Activated T-helper 17 cell treated with anti-CD3 and anti-CD28 coated beads, Interleukin-2, amount 50 U/mL, for 72 hours (primary cell): Measurements from ENCODE around the gene SPATA13. TPM values are rescaled to one million over a fixed set of nuclear protein-coding genes. Genes with fewer than 3 reads are reported as not detected.
"Not testable (repeated sequence)": the region's sequence is repeated elsewhere in the genome, so short reads cannot be mapped to it uniquely, and the experiment has no call there.

Experiments used
- ATAC-seq: fragments of 150-1000 bp; cut with Tn5 transposase; replicated peaks from 2 replicates; pipeline ENCODE4 v1.10.0; 2021; ENCODE audit warnings: mild to moderate bottlenecking, moderate library complexity
- H3K27ac Mint-ChIP-seq: one replicate; pipeline ENCODE4 v1.8.0; 2022; ENCODE audit warnings: mixed read lengths
- H3K27me3 Mint-ChIP-seq: one replicate; pipeline ENCODE4 v1.8.0; 2022; ENCODE audit warnings: mixed read lengths
- H3K36me3 Mint-ChIP-seq: one replicate; pipeline ENCODE4 v1.8.0; 2022; ENCODE audit warnings: low read depth, mild to moderate bottlenecking, mixed read lengths
- H3K4me1 Mint-ChIP-seq: one replicate; pipeline ENCODE4 v1.8.0; 2022; ENCODE audit warnings: mixed read lengths
- H3K4me3 Mint-ChIP-seq: one replicate; pipeline ENCODE4 v1.8.0; 2022; ENCODE audit warnings: mild to moderate bottlenecking, mixed read lengths
- H3K9me3 Mint-ChIP-seq: one replicate; pipeline ENCODE4 v1.8.0; 2022; ENCODE audit warnings: mixed read lengths
- total RNA-seq, 2 donors: library from RNA; stranded (reverse); gene quantifications; one replicate each; pipeline ENCODE4 v1.2.3, GENCODE V29; 2022

SPATA13 gene
- total RNA-seq: 10 to 100 TPM; 43.1 to 56.5 TPM

DNA sequence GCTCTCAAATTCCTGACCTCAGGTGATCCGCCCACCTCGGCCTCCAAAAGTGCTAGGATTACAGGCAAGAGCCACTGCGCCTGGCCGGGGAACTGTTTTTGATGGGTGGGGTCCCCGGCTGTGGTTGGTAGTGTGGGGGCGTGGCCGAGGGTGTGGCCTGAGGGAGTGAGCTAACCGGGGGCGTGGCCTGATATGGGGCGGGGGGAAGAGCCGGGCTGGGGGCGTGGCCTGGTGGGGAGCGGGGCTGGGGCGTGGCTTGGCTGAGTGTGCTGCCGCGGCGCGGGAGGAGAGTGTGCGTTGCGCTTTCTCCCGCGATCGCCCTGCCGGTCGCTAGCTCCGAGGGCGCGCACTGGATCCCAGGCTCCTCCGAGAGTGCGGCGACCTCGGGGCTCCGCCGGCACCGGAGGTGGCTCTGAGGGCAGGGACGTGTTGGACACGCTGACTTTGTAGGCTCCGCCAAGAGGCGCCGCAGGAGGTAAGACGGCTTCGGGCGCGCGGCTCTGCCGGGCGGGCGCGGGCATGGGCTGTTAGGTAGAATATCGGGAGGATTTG lies at the start of gene SPATA13:
Gene SPATA13 (plus strand): TSS at position 263 of the 552 bp plus-strand sequence. CDS start 62,210 bp downstream, outside the sequence.
- no peaks in the 10 kb centered on the region for H3K9me3 Mint-ChIP-seq
- peaks cover 10% of the 10 kb centered on the region for H3K27me3 Mint-ChIP-seq
- peak; percentile 93 for ATAC-seq
- H3K4me3 Mint-ChIP-seq: peak within 1 kb of the TSS; percentile 78
- no peak within 1 kb of the TSS for H3K27ac Mint-ChIP-seq
- no peaks in the 10 kb centered on the region for H3K4me1 Mint-ChIP-seq
- no peaks in the 10 kb centered on the region for H3K36me3 Mint-ChIP-seq

DNA sequence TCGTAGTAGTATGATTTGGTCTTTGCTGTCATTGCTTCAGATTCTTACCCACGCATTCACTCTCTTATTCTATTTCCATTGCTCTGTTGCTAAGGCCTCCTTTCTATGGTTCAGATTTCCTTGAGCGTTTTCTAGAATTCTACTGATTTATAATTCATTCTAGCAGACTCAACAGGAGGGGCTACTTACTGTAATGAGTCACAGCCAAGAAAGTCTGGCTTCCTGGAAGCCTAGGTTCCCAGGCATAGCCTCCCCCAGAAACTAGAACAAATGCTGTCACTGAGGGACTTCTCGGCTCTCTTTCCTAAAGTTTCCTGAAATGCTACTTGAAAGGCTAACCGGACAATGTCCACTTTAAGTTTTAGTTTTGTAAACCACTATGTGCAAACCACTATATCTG lies 47.7 kb upstream of the SPATA13 start:
- no peaks in the 10 kb centered on the region for H3K4me1 Mint-ChIP-seq
- no peak for ATAC-seq
- no peak overlapping the region for H3K27ac Mint-ChIP-seq
- H3K9me3 Mint-ChIP-seq: no peaks in the 10 kb centered on the region
- no peaks in the 10 kb centered on the region for H3K36me3 Mint-ChIP-seq
- no peak overlapping the region for H3K4me3 Mint-ChIP-seq
- peaks cover 27% of the 10 kb centered on the region for H3K27me3 Mint-ChIP-seq

DNA sequence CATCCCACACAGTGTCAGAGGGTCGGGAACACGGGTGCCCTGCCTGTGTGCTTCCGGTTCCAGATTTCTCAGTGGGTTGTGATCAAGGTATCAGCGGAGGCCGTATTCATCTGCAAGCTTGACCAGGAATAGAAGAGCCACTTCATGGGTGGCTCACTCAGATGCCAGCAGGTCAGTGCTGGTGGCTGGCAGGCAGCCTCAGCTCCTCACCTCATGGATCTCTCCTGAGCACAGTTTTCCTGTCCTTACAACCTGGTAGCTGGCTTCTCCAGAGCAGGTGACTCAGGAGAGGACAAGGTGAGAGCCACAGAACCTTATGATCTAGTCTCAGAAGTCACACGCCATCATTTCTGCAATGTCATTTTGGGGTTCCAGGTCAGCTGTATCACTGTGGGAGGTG lies 44.8 kb upstream of the SPATA13 start:
- Mint-ChIP-seq H3K27me3 (peaks cover 29% of the 10 kb centered on the region), H3K9me3 (no peaks in the 10 kb centered on the region)

DNA sequence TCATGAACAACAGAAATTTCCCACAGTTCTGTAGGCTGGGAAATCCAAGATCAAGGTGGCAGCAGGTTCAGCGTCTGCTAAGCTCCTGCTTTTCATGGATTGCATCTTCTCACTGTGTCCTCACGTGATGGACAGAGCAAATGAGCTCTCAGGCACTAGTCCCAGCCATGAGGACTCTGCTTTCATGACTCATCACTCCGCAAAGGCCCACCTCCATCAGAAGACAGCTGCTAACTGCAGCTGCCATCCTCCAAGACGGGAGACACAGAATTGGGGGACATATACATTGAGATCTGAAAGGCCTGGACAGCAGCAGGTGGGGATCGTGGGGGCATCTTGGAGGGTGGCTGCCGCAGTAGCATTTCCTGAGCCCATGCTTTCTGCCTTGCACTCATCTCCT lies 44.4 kb upstream of the SPATA13 start:
- ATAC-seq: no peak
- no peaks in the 10 kb centered on the region for H3K9me3 Mint-ChIP-seq
- H3K4me1 Mint-ChIP-seq: no peaks in the 10 kb centered on the region
- H3K4me3 Mint-ChIP-seq: no peak overlapping the region
- no peaks in the 10 kb centered on the region for H3K36me3 Mint-ChIP-seq
- peaks cover 33% of the 10 kb centered on the region for H3K27me3 Mint-ChIP-seq
- no peak overlapping the region for H3K27ac Mint-ChIP-seq

More for the DNA sequence above, 44.8 kb upstream of the SPATA13 start:
- no peaks in the 10 kb centered on the region for H3K4me1 Mint-ChIP-seq
- no peaks in the 10 kb centered on the region for H3K36me3 Mint-ChIP-seq
- H3K27ac Mint-ChIP-seq: no peak overlapping the region
- ATAC-seq: no peak
- no peak overlapping the region for H3K4me3 Mint-ChIP-seq

DNA sequence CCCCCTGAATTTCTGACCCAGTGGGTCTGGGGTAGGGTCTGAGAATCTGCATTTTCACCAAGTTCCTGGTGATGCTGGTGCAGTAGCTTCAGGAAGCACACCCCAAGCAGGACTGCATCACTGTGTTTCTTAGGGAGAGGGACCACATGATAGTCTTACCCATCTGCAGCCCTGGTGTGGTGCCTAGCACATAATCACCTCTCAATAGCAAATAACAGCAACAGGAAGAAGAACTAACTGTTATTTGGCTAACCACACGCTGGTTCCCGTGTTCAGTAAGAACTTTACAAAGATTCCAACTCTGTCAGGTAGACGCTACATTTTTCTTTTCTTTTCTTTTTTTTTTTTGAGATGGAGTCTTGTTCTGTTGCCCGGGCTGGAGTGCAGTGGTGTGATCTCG lies 41.9 kb upstream of the SPATA13 start:
- no peaks in the 10 kb centered on the region for H3K36me3 Mint-ChIP-seq
- no peak for ATAC-seq
- peaks cover 11% of the 10 kb centered on the region for H3K4me1 Mint-ChIP-seq

DNA sequence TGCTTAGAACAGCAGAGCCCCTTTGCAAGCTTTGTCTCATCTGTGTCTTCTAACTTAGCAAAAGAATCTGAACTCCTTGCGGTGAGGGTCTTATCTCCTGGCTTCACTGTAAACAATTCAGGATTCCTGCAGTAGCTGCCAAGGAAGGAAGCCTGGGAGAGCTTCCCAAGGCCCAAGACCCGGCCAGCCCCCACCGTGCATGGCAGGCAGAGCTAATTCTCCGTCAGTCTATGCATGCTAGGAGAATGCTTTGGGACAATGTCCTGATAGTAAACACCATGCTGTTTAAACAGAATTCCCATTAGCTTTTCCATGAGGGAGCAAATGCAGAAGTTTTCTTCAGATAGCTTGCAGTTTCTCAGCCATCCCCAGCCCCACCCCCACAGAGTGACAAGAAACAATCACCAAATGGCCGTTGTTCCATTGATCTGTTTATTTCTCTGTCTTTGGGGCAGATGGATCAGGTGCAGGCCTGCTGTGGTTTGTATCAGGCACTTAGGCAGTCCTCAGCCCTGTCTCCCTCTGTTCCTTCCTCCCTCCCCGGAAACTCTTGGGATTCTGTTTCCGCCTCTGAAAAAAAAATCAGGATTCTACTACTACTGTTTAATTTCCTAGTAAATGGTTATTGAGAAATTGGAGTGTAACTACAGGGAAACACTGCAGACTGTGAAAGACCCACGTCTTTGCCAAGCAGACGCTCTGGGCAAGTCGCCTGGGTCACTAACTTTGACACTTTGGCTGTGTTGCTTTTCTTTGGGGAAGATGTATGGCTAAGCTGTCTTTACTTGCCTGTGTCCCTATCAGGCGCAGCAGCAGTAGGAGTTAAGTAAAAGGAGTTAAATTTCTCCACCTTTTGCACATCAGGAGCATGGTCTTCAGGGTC lies 40.7 kb upstream of the SPATA13 start:
- Mint-ChIP-seq H3K4me3 (no peak overlapping the region), H3K9me3 (no peaks in the 10 kb centered on the region), H3K27me3 (peaks cover 38% of the 10 kb centered on the region), H3K4me1 (peaks cover 11% of the 10 kb centered on the region), H3K36me3 (no peaks in the 10 kb centered on the region), H3K27ac (no peak overlapping the region)
- no peak for ATAC-seq

More for the DNA sequence above, 41.9 kb upstream of the SPATA13 start:
- no peak overlapping the region for H3K4me3 Mint-ChIP-seq
- H3K9me3 Mint-ChIP-seq: no peaks in the 10 kb centered on the region
- peaks cover 38% of the 10 kb centered on the region for H3K27me3 Mint-ChIP-seq
- no peak overlapping the region for H3K27ac Mint-ChIP-seq

DNA sequence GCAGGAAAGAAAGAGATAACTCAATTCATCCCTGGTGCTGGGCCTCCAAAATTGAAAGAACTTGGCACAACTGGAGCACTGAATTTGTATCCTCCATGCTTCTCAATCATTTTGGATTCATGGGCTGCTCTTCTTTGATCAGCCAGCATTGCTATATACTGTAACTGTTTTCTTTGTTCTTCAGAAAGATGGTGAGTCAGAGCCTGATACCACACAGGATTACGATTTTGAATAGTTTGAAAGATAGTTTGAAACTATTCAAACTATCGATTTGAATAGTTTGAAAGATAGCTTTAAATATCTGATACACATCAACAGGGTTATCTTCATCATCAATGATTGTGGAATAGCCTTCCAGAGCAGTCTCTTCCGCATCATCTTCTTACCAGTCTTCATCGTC lies 38.5 kb upstream of the SPATA13 start:
- peak overlapping the region; percentile 0 for H3K27ac Mint-ChIP-seq
- peaks cover 50% of the 10 kb centered on the region for H3K27me3 Mint-ChIP-seq
- peak; percentile 95 for ATAC-seq
- H3K36me3 Mint-ChIP-seq, H3K9me3 Mint-ChIP-seq: not testable (repeated sequence)
- H3K4me1 Mint-ChIP-seq: peaks cover 11% of the 10 kb centered on the region
- peak overlapping the region; percentile 2 for H3K4me3 Mint-ChIP-seq

DNA sequence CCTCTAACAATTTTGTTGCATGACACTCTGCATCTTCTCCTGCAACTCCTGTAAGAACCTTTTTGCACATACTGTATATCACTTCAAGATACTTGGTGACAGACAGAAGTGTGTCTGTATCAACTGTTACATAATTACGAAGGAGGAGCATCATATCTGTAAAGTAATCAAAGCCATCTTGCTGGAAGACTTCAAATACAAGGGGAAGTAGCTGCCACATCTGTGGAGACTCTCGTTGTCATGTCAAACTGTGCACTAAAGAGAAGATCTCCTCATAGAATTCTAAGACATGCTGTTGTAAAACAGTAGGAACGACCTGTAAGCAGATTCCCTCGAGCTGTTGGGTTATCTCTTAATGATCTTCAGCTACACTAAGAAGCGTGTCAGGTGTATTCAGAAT lies 38.0 kb upstream of the SPATA13 start:
- Mint-ChIP-seq H3K4me1 (peaks cover 11% of the 10 kb centered on the region), H3K27ac (no peak overlapping the region), H3K27me3 (peaks cover 47% of the 10 kb centered on the region), H3K36me3 (no peaks in the 10 kb centered on the region), H3K4me3 (peak overlapping the region; percentile 2), H3K9me3 (no peaks in the 10 kb centered on the region)
- ATAC-seq: no peak

DNA sequence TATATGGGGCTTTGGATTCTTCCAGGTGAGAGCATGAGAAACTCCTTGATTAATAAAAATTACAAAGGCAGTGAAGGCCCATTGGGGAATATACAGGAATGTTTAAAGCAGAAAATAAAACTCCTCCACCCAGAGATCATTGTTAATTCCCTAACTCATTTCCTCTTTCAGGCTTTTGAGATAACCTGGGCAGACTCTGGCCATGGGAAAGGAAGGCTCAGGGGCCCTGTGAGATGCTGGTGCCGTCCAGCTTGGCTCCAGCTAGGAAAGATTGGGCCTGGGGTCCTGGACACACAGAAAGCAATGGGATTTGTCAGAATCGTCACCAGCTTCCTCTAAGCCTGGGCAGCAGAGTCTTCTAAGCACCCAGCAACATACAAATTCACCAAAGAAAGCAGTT lies 36.8 kb upstream of the SPATA13 start:
- H3K27ac Mint-ChIP-seq: no peak overlapping the region
- peaks cover 11% of the 10 kb centered on the region for H3K4me1 Mint-ChIP-seq
- H3K9me3 Mint-ChIP-seq: no peaks in the 10 kb centered on the region
- H3K4me3 Mint-ChIP-seq: no peak overlapping the region
- H3K27me3 Mint-ChIP-seq: peaks cover 45% of the 10 kb centered on the region
- no peak for ATAC-seq
- no peaks in the 10 kb centered on the region for H3K36me3 Mint-ChIP-seq

DNA sequence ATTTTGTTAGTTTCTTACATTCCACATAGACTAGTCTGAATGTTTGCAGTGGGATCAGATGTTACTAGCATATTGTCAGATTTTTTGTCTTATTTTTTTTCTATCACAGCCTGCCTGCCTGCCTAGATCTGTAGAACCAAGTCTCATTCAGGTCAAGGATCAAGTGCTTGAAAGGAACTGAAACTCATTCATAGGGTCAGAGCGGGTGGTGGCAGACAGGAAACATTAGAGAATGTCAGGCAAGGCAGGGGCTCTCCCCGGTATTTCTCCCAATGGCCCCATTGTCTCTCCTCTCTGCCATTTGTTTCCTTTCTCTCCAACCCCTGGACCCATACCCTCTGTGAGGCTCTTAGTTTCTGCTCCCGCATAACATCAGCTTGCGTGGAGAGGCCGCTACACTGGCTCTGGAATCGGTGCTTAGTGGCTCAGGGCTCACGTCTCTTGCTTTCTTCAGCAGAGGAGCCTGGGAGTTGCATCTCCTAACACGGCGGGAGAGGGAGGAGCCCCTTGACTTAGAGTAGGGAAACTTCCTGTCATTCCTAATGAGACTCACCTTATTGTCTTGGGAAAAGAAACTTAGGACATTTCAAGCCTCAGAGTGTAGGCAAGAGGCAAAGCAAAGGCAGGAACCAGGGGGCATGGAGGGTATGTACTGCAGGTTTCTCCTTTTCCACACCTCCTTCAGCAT lies 35.6 kb upstream of the SPATA13 start:
- no peak overlapping the region for H3K4me3 Mint-ChIP-seq
- H3K4me1 Mint-ChIP-seq: peaks cover 11% of the 10 kb centered on the region
- ATAC-seq: no peak
- peaks cover 45% of the 10 kb centered on the region for H3K27me3 Mint-ChIP-seq
- no peak overlapping the region for H3K27ac Mint-ChIP-seq
- no peaks in the 10 kb centered on the region for H3K9me3 Mint-ChIP-seq
- no peaks in the 10 kb centered on the region for H3K36me3 Mint-ChIP-seq

DNA sequence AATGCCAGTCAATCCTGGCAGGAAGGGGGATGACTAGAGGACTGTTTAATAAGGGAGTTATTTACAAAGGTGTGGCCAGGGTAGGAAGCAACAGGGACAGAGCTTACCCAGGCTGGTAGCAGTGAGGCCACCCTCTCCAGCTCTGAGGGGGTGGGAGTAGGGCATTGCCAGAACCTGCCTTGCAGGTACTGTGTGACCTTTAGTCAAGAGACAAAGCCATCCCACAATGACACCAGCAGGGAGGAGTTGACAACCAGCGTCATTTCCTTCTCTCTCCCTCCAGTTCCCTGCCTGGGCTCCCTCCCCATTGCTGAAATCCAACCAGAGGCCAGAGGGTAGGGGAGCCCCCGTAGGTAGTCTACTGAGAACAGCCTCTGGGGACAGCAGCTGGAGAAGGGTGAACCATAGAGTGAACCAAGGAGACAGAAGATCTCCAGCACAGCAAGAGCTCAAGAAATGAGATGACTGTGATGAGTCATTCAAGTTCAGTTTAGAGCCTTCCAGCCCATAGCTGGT lies 33.3 kb upstream of the SPATA13 start:
- peaks cover 38% of the 10 kb centered on the region for H3K27me3 Mint-ChIP-seq
- peaks cover 7% of the 10 kb centered on the region for H3K9me3 Mint-ChIP-seq
- no peak overlapping the region for H3K4me3 Mint-ChIP-seq
- peaks cover 5% of the 10 kb centered on the region for H3K4me1 Mint-ChIP-seq
- H3K36me3 Mint-ChIP-seq: no peaks in the 10 kb centered on the region
- no peak overlapping the region for H3K27ac Mint-ChIP-seq
- peak; percentile 85 for ATAC-seq

DNA sequence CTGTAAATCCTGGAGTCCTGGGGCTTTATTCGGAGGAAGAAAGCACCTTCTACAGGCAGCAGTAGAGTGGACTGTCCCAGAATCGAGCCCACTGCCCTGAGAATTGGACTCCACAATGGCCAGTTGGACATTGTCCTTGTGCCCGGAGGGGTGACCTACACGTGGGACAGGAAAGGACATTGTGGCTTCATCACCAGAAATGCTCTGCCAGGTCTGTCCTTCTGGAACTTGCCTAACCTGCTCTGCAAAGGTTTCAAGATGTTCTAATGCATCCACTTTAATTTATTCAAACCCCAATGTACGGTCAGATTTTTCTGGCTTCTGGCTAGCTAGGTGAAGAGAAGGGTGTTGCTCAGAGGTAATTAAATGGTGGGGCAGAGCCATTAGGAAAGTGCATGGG lies 32.4 kb upstream of the SPATA13 start:
- H3K27me3 Mint-ChIP-seq: peaks cover 34% of the 10 kb centered on the region
- H3K4me3 Mint-ChIP-seq: no peak overlapping the region
- H3K27ac Mint-ChIP-seq: no peak overlapping the region
- peaks cover 7% of the 10 kb centered on the region for H3K9me3 Mint-ChIP-seq
- H3K36me3 Mint-ChIP-seq: no peaks in the 10 kb centered on the region
- no peaks in the 10 kb centered on the region for H3K4me1 Mint-ChIP-seq
- ATAC-seq: no peak

DNA sequence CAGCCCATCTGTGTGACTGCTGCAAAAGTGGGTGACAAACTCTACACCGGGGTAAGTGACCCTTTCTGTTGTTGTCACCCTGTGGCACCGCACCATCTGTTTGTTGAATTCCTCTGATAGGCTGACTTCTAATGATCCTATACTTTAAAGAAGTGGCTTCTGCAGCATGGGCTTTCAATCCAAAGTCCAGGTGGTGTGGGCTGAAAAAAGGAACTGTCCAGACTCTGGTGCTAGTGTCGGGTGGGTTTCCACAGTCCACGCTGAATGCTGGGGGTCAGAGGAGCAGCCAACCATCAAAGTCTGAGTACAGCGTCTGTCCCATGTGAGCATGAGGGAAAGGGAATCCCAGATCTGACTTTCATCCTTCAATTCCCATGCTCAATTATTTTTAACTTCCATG lies 31.6 kb upstream of the SPATA13 start:
- no peak overlapping the region for H3K4me3 Mint-ChIP-seq
- no peaks in the 10 kb centered on the region for H3K4me1 Mint-ChIP-seq
- no peaks in the 10 kb centered on the region for H3K36me3 Mint-ChIP-seq
- H3K9me3 Mint-ChIP-seq: peaks cover 7% of the 10 kb centered on the region
- no peak overlapping the region for H3K27ac Mint-ChIP-seq
- peaks cover 34% of the 10 kb centered on the region for H3K27me3 Mint-ChIP-seq
- no peak for ATAC-seq

DNA sequence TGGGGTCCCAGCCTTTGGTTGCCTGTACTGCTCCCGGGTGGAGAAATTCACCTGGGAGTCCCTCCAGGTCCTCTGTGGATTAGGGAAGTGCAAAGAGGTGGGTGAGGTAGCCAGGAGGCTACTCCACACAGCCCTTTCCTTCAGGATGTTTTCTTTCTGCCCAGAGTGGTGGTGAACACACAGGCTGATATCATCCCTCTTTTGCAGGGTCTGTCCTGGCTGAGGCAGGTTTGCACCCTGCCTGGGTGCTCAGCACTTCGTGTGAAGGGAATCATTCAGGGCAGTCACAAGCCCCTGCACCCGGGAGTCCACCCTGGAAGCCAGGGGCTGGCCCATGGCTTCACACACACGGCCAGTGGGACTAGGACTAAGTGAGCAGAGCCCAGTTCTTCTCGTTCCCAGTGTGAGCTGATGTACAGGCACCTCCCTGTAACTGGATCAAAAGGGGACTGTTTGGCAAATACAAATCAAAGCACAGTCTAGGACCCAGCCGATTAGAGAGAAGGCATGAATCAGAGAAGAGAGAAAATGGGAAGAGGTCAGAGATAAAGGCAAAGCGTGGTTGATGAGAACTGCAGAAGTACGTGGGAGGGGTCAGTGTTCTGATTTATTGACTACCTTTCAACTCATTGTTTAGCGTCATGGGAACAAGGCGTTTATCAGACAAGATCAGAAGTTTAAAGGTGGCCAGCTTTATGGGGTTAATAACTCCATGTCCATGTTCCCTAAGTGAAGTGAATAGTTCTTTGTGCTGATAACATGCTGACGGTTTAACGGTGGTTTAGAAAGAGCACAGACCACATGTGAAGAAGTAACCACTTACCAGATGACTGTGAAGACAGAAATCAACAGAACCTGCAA lies 30.4 kb upstream of the SPATA13 start:
- ATAC-seq: peak; percentile 30
- H3K27me3 Mint-ChIP-seq: peaks cover 32% of the 10 kb centered on the region
- no peaks in the 10 kb centered on the region for H3K4me1 Mint-ChIP-seq

More for the DNA sequence above, 30.4 kb upstream of the SPATA13 start:
- Mint-ChIP-seq H3K36me3 (no peaks in the 10 kb centered on the region), H3K4me3 (no peak overlapping the region), H3K27ac (no peak overlapping the region), H3K9me3 (peaks cover 7% of the 10 kb centered on the region)
